ENCODE data around the gene ZNF862. TPM values are rescaled to one million over a fixed set of nuclear protein-coding genes. Genes with fewer than 3 reads are reported as not detected.

The ZNF862 gene
- total RNA-seq, 1 experiment from 2014 or later, result 1.9 TPM

DNA sequence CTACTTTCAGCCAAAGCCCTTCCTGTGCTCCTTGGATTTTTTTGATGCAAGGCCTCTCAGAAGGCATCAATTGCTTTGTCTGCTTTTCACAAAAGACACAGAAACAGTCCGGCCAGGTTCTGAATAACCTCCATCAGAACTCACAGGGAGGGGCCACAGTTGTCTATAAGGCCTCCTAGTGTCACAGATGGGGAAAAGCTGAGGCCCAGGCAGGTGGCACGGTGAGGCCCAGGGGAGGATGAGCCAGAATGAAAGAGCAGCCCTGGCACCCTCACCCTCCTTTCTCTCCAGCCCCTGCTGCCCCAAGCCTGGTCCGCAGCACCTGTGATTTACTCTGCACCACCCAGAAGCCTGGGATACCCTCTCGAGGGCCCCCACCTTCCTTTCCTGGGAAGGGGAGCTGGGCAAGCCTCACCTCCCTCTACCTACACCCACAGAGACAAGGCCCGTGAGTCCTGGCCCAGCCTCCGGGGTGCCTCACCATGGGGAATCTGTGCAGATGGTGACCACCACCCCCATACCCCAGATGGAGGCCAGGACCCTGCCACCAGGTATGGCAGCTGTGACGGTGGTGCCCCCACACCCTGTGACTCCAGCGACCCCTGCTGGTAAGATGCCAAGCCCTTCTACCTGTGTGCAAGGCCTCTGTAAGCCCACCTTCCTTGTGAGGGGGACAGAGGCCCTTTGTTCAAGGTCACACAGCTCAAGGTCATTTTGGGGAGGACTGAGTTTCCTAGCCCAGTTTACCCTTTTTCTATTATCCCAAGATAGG, 38.6 kb upstream of the ZNF862 start:
- Histone ChIP-seq H3K4me1 (ENCODE audit: insufficient read depth, low read length) (no peaks in the 10 kb centered on the region), H4K20me1 (ENCODE audit: control insufficient read depth, insufficient read depth, insufficient read length) (no peaks in the 10 kb centered on the region), H2AFZ (ENCODE audit: low read length) (no peak overlapping the region), H2BK5ac (ENCODE audit: insufficient read length, low read length) (no peak overlapping the region), H4K5ac (ENCODE audit: insufficient read length, low read depth, low read length) (no peak overlapping the region), H2BK12ac (ENCODE audit: insufficient read length, low read depth, low read length) (no peak overlapping the region), H3K18ac (ENCODE audit: insufficient read length, low read depth, low read length) (no peak overlapping the region), H3K23me2 (ENCODE audit: insufficient read length, low read depth, low read length, poor library complexity, severe bottlenecking) (no peaks in the 10 kb centered on the region), H4K8ac (replicated peaks; ENCODE audit: insufficient read length, low read depth, low read length) (no peak overlapping the region), H3K9me3 (ENCODE audit: control insufficient read depth, low read depth, low read length) (no peaks in the 10 kb centered on the region), H3K9ac (ENCODE audit: extremely low read depth, insufficient read length, low read length) (no peak overlapping the region), H3K23ac (ENCODE audit: insufficient read length, low read depth, low read length) (no peak overlapping the region), H3K27me3 (ENCODE audit: insufficient read depth, low read length) (no peaks in the 10 kb centered on the region), H2AK5ac (ENCODE audit: insufficient read length, low read length) (no peak overlapping the region), H3K56ac (ENCODE audit: insufficient read length, low read depth, low read length) (no peak overlapping the region), H3K14ac (ENCODE audit: insufficient read depth, low read length) (no peak overlapping the region), H3K79me2 (ENCODE audit: insufficient read depth, low read length) (no peaks in the 10 kb centered on the region), H2BK15ac (ENCODE audit: low read depth, low read length) (no peak overlapping the region), H3K27ac (ENCODE audit: insufficient read length, low read depth, low read length) (no peak overlapping the region), H3K4ac (ENCODE audit: low read depth, low read length) (no peak overlapping the region), H2BK120ac (ENCODE audit: low read depth, low read length, poor library complexity, severe bottlenecking) (no peak overlapping the region), H3K79me1 (ENCODE audit: insufficient read depth, low read depth, low read length, poor library complexity, severe bottlenecking) (no peaks in the 10 kb centered on the region), H3T11ph (ENCODE audit: low read length) (no peak overlapping the region), H2BK20ac (ENCODE audit: low read depth, low read length, poor library complexity, severe bottlenecking) (no peak overlapping the region), H4K91ac (ENCODE audit: insufficient read length, low read depth, low read length) (no peak overlapping the region), H3K4me2 (ENCODE audit: insufficient read depth, insufficient read length, low read length) (no peak overlapping the region)
- Mint-ChIP-seq H3K27ac (peak overlapping the region in 1 of 3 experiments; percentile 90; a peak in 2 of 7 replicates), H3K4me1 (peaks cover 0 to 10% of the 10 kb centered on the region in 2 experiments), H3K27me3 (ENCODE audit: low read depth) (peaks cover 7% of the 10 kb centered on the region), H3K4me3 (no peak overlapping the region), H3K9me3 (no peaks in the 10 kb centered on the region), H3K36me3 (ENCODE audit: insufficient read depth in 1 of 3, low read depth in 3 of 3) (no peaks in the 10 kb centered on the region)
- DNase-seq, result peak; percentile 79
- peak; percentile 84 for TF ChIP-seq CTCF (conservative IDR thresholded peaks at IDR 0.05)
- no CpG with 5 or more reads among the region's 8 CpGs for WGBS (ENCODE audit: extremely low coverage, insufficient read length, low lambda C conversion rate)

Data from H9 (cell line).